ENCODE data around the gene ROCK1. TPM values are rescaled to one million over a fixed set of nuclear protein-coding genes. Genes with fewer than 3 reads are reported as not detected.

The ROCK1 gene
- total RNA-seq, 1 donor from 2014 or later, result 67.0 TPM

DNA sequence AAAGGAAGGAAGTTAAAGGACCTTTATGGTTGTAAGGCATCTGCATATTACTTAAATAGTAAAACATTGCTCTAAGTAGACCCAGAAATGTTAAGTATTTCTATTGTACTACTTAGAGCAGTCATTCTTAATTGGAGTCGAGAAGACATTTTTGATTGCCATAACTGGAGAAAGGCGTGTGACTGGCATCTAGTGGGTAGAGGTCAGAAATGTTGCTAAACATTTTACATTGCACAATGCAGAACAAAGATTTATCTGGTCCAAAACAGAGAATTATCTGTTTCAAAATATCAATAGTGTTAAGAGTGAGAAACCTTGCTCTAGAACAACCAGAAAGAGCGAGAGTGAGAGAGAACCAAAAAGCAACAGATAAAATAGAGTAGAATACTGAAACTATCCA is 23.3 kb upstream of the ROCK1 start:
- DNase-seq, result no peak
- ATAC-seq, result peak; percentile 82
- Histone ChIP-seq H3K4me1 (no peaks in the 10 kb centered on the region), H3K27me3 (no peaks in the 10 kb centered on the region), H3K4me3 (no peak overlapping the region), H3K36me3 (no peaks in the 10 kb centered on the region), H3K9me3 (no peaks in the 10 kb centered on the region), H3K27ac (no peak overlapping the region)
- intact Hi-C loops (cut with DNase I), result no loop called here
- TF ChIP-seq, protein P1, sequence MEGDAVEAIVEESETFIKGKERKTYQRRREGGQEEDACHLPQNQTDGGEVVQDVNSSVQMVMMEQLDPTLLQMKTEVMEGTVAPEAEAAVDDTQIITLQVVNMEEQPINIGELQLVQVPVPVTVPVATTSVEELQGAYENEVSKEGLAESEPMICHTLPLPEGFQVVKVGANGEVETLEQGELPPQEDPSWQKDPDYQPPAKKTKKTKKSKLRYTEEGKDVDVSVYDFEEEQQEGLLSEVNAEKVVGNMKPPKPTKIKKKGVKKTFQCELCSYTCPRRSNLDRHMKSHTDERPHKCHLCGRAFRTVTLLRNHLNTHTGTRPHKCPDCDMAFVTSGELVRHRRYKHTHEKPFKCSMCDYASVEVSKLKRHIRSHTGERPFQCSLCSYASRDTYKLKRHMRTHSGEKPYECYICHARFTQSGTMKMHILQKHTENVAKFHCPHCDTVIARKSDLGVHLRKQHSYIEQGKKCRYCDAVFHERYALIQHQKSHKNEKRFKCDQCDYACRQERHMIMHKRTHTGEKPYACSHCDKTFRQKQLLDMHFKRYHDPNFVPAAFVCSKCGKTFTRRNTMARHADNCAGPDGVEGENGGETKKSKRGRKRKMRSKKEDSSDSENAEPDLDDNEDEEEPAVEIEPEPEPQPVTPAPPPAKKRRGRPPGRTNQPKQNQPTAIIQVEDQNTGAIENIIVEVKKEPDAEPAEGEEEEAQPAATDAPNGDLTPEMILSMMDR (IDR thresholded peaks at IDR 0.05), result peak; percentile 49

DNA sequence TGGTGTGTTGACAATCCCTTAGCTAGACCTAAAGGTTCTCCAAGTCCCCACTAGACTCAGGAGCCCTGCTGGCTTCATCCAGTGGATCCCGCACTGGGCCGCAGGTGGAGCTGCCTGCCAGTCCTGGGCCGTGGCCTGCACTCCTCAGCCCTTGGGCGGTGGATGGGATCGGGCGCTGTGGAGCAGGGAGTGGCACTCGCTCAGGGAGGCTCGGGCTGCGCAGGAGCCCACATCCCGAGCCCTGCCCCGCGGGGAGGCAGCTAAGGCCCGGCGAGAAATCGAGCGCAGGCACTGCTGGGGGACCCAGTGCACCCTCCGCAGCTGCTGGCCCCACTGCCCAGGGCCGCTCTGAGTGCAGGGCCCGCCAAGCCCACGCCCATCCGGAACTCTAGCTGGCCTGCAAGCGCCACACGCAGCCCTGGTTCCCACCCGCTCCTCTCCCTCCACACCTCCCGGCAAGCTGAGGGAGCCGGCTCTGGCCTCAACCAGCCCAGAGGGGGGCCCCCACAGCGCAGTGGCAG is 20.8 kb upstream of the ROCK1 start:
- TF ChIP-seq, protein P1 (IDR thresholded peaks at IDR 0.05), result no peak
- Histone ChIP-seq H3K4me1 (no peaks in the 10 kb centered on the region), H3K9me3 (no peaks in the 10 kb centered on the region), H3K27me3 (no peaks in the 10 kb centered on the region), H3K4me3 (no peak overlapping the region), H3K27ac (no peak overlapping the region), H3K36me3 (no peaks in the 10 kb centered on the region)
- DNase-seq (no peak), ATAC-seq (no peak)
- intact Hi-C loops (cut with DNase I), result no loop called here

DNA sequence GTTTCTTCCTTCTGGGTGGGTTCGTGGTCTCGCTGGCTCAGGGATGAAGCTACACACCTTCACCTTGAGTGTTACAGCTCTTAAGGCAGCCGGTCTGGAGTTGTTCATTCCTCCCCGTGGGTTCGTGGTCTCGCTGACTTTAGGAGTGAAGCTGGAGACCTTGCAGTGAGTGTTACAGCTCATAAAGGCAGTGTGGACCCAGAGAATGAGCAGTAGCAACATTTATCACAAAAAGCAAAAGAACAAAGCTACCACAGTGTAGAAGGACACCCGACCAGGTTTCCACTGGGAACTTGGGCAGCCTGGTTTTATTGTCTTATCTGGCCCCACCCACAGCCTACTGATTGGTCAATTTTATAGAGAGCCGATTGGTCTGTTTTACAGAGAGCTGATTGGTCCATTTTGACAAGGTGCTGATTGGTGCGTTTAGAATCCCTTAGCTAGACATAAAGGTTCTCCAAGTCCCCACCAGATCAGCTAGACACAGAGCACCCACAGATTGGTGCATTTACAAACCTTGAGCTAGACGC is 20.1 kb upstream of the ROCK1 start:
- Histone ChIP-seq H3K4me3 (no peak overlapping the region), H3K4me1 (no peaks in the 10 kb centered on the region), H3K9me3 (no peaks in the 10 kb centered on the region), H3K27me3 (no peaks in the 10 kb centered on the region), H3K27ac (no peak overlapping the region), H3K36me3 (no peaks in the 10 kb centered on the region)
- TF ChIP-seq, protein P1 (IDR thresholded peaks at IDR 0.05), result no peak
- intact Hi-C loops (cut with DNase I), result no loop called here
- no peak for ATAC-seq
- no peak for DNase-seq

DNA sequence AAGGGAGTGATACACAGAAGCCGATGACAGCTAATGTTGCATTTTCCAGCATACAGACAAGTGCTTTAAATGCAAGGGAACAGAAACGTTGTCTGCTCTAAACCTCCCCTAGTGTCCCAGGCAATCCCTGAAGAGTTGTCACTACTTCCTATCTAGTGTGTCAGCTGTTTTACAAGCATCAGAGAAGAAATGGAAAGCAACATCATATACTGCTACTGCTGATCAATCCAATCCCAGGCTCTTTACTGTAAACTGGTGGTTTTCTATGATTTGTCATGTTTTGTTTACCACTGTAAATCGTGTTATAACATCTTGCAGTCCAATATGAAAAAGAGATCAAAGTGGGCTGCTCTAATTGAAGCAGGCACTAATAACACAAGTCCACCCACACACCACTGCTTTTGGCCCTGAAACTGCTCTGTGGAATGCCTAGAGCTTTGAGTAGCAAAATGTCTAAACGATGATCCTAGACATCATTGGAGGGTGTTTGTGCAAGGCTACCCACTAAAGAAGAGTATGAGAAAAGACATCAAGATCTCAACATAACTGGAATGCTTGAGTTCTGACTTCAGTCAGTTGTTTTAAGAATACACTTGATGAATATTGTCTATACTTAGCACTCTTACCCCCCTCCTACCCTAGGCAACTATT is 18.1 kb upstream of the ROCK1 start:
- Histone ChIP-seq H3K4me3 (no peak overlapping the region), H3K4me1 (no peaks in the 10 kb centered on the region), H3K36me3 (no peaks in the 10 kb centered on the region), H3K9me3 (no peaks in the 10 kb centered on the region), H3K27ac (no peak overlapping the region), H3K27me3 (no peaks in the 10 kb centered on the region)
- TF ChIP-seq, protein P1 (IDR thresholded peaks at IDR 0.05), result no peak
- intact Hi-C loops (cut with DNase I), result no loop called here
- no peak for DNase-seq
- no peak for ATAC-seq

DNA sequence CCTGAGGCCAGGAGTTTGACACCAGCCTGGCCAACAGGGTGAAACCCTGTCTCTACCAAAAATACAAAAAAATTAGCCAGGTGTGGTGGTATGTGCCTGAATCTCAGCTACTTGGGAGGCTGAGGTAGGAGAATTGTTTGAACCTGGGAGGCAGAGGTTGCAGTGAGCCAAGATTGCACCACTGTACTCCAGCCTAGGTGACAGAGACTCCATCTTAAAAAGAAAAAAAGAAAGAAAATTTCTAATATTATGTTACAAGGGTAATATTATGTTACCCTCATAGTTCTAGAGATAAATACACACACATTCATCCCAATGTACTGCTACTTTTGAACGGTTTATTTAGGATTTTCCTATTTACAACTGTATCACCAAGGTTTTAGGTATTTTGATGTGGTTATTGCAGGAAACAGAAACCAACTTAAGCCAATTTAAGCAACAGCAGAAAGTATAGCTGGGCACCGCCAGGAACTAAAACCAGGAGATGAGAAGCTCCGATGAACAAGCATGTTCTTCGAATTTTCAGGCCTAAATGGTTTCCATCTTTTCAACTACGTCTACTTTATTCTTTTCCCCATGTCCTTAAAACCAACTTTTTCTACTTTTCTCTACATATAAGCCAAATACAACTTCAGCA is 11.8 kb upstream of the ROCK1 start:
- TF ChIP-seq, protein P1 (IDR thresholded peaks at IDR 0.05), result no peak
- intact Hi-C loops (cut with DNase I), result no loop called here
- Histone ChIP-seq H3K27ac (no peak overlapping the region), H3K9me3 (no peaks in the 10 kb centered on the region), H3K4me3 (no peak overlapping the region), H3K27me3 (no peaks in the 10 kb centered on the region), H3K36me3 (no peaks in the 10 kb centered on the region), H3K4me1 (no peaks in the 10 kb centered on the region)
- ATAC-seq, result no peak
- DNase-seq, result no peak

Measured in upper lobe of right lung (tissue), 1 donor.